Activated T-helper 17 cell treated with anti-CD3 and anti-CD28 coated beads, Interleukin-2, amount 50 U/mL, for 72 hours (primary cell): ENCODE results near the gene STBD1. TPM values are rescaled to one million over a fixed set of nuclear protein-coding genes. Genes with fewer than 3 reads are reported as not detected.
"Not testable (repeated sequence)": the region's sequence is repeated elsewhere in the genome, so short reads cannot be mapped to it uniquely, and the experiment has no call there.

Experiments used
- ATAC-seq: fragments of 150-1000 bp; cut with Tn5 transposase; replicated peaks from 2 replicates; pipeline ENCODE4 v1.10.0; 2021; ENCODE audit warnings: mild to moderate bottlenecking, moderate library complexity
- H3K27ac Mint-ChIP-seq: one replicate; pipeline ENCODE4 v1.8.0; 2022; ENCODE audit warnings: mixed read lengths
- H3K27me3 Mint-ChIP-seq: one replicate; pipeline ENCODE4 v1.8.0; 2022; ENCODE audit warnings: mixed read lengths
- H3K36me3 Mint-ChIP-seq: one replicate; pipeline ENCODE4 v1.8.0; 2022; ENCODE audit warnings: low read depth, mild to moderate bottlenecking, mixed read lengths
- H3K4me1 Mint-ChIP-seq: one replicate; pipeline ENCODE4 v1.8.0; 2022; ENCODE audit warnings: mixed read lengths
- H3K4me3 Mint-ChIP-seq: one replicate; pipeline ENCODE4 v1.8.0; 2022; ENCODE audit warnings: mild to moderate bottlenecking, mixed read lengths
- H3K9me3 Mint-ChIP-seq: one replicate; pipeline ENCODE4 v1.8.0; 2022; ENCODE audit warnings: mixed read lengths
- total RNA-seq, 2 donors: library from RNA; stranded (reverse); gene quantifications; one replicate each; pipeline ENCODE4 v1.2.3, GENCODE V29; 2022

STBD1 gene
- total RNA-seq, 2 donors from 2014 or later: 1.0 to 1.8 TPM

GRCh38 chr4:76325072-76325471 is 18.5 kb downstream of the STBD1 start:
- Mint-ChIP-seq H3K27me3 (peaks cover 12% of the 10 kb centered on the region), H3K9me3 (peaks cover 21% of the 10 kb centered on the region), H3K36me3 (no peaks in the 10 kb centered on the region), H3K27ac (no peak overlapping the region), H3K4me1 (no peaks in the 10 kb centered on the region), H3K4me3 (no peak overlapping the region)
- no peak for ATAC-seq

DNA sequence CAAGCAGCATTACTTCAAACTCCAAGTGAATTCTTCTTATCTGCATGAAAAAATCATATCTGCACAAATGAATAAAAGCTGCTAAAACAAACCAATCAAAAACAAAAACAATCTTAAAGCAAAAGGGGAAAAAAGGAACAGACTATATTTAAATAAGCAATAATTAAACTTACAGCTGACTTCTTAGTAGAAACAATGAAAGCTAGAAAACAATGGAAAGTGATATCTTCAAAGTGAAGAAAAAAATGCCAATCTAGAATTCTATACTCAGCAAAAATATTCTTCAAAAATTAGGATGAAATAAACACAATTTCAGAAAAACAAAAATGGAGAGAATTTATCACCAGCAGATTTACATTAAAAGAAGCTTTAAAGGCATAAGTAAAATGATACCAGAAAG is 20.0 kb downstream of the STBD1 start:
- no peak for ATAC-seq
- H3K27me3 Mint-ChIP-seq: peaks cover 7% of the 10 kb centered on the region
- no peaks in the 10 kb centered on the region for H3K4me1 Mint-ChIP-seq
- peaks cover 15% of the 10 kb centered on the region for H3K9me3 Mint-ChIP-seq
- no peak overlapping the region for H3K4me3 Mint-ChIP-seq
- H3K36me3 Mint-ChIP-seq: no peaks in the 10 kb centered on the region
- no peak overlapping the region for H3K27ac Mint-ChIP-seq

DNA sequence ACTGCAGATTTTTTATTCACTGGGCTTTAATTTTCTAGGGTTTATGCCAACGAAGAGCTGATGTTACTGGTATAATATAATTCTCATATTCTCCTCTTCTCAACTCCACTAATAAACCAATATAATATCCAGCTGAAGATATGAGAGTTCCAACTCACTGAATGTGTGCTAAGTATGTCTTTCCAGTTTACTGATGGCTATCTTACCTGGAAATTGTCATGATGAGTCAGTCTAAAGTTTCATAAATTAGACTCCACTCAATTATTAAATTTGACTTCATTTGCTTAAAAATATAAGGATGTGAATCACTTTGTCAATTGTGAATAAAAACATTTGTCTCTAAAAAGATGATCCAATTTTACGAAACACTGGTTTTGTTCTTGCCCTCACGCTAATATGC is 28.4 kb downstream of the STBD1 start:
- Mint-ChIP-seq H3K9me3 (no peaks in the 10 kb centered on the region), H3K4me1 (no peaks in the 10 kb centered on the region), H3K4me3 (no peak overlapping the region), H3K27me3 (peaks cover 2% of the 10 kb centered on the region), H3K27ac (no peak overlapping the region), H3K36me3 (no peaks in the 10 kb centered on the region)
- ATAC-seq: no peak

GRCh38 chr4:76339364-76339763 is 32.8 kb downstream of the STBD1 start:
- no peaks in the 10 kb centered on the region for H3K36me3 Mint-ChIP-seq

GRCh38 chr4:76341063-76341462 is 34.5 kb downstream of the STBD1 start:
- ATAC-seq: no peak
- Mint-ChIP-seq H3K36me3 (no peaks in the 10 kb centered on the region), H3K4me3 (no peak overlapping the region), H3K27me3 (peaks cover 3% of the 10 kb centered on the region), H3K4me1 (no peaks in the 10 kb centered on the region), H3K9me3 (no peaks in the 10 kb centered on the region), H3K27ac (no peak overlapping the region)

More at GRCh38 chr4:76339364-76339763, 32.8 kb downstream of the STBD1 start:
- Mint-ChIP-seq H3K4me3 (no peak overlapping the region), H3K27ac (no peak overlapping the region), H3K4me1 (no peaks in the 10 kb centered on the region), H3K9me3 (no peaks in the 10 kb centered on the region), H3K27me3 (peaks cover 3% of the 10 kb centered on the region)
- ATAC-seq: no peak

- H3K4me1 Mint-ChIP-seq: no peaks in the 10 kb centered on the region
- H3K4me3 Mint-ChIP-seq: no peak overlapping the region
- no peaks in the 10 kb centered on the region for H3K36me3 Mint-ChIP-seq
- no peaks in the 10 kb centered on the region for H3K9me3 Mint-ChIP-seq
- peaks cover 3% of the 10 kb centered on the region for H3K27me3 Mint-ChIP-seq
- ATAC-seq: no peak
- H3K27ac Mint-ChIP-seq: no peak overlapping the region
Observed at GRCh38 chr4:76342191-76342590, 35.7 kb downstream of the STBD1 start.

DNA sequence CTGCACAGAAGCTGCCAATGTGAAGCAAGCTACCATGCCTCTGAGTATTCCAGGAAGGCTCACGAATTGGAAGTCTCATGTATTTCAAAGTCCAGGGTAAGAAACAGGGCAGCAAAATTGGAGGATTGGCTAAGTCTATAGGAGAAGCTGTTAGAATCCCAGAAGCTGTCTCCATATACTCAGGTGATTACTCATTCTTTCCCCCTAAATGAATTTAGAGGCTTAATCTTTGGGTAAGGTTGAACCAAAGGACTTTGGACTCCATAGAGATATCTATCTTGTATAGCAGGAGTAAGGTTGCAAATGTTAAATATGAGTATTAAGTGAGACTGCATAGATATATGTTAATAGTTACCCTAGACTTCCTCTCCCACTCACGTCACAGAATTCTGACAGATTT is 36.3 kb downstream of the STBD1 start:
- ATAC-seq: no peak
- Mint-ChIP-seq H3K4me1 (no peaks in the 10 kb centered on the region), H3K9me3 (no peaks in the 10 kb centered on the region), H3K4me3 (no peak overlapping the region), H3K27ac (no peak overlapping the region), H3K27me3 (peaks cover 3% of the 10 kb centered on the region), H3K36me3 (no peaks in the 10 kb centered on the region)

DNA sequence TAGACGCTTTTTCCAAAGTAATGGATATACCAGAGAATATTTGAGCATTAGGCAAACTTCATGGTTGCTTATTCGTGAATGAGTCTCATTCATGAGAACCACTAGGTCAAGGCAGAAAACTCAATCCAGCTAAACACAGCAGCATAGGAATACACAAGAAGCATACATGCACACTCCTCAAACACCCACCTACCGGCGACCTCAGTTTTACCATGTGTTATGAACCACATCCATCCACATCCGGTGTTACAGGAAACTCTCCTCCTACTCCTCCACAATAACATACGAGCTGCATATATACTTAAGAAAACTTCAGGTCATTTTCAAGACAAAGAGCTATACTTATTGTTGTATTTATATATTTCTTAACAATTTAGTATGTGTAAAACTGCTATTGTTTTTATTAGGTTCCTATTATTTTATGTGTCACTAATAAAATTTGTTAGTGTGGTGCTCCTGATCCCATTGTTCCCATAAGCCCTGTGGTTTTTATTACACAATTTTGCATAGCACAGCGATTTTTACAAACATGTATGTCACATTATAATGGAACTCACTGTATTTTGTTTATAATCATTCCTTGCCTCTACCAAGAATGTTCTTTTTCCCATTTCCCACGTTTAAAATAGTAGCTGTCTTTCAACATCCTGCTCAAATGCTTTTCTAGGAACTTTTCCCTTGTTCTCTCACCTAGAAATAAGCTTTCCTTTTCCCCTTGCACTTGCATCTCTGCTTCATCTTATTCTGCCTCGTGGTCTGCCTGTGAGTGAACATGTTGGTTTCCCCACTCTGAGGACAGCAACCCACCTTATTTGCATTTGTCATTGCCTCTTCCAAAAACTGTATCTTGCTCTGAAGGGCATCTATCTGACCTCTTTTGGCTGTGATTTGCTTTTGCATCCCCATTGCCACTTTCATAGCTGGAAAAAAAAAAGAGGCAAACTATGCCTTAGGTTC is 48.3 kb downstream of the STBD1 start:
- no peaks in the 10 kb centered on the region for H3K36me3 Mint-ChIP-seq
- H3K27ac Mint-ChIP-seq: no peak overlapping the region
- H3K9me3 Mint-ChIP-seq: peaks cover 14% of the 10 kb centered on the region
- peak overlapping the region; percentile 34 for H3K4me3 Mint-ChIP-seq
- peak; percentile 90 for ATAC-seq
- no peaks in the 10 kb centered on the region for H3K27me3 Mint-ChIP-seq
- H3K4me1 Mint-ChIP-seq: peaks cover 10% of the 10 kb centered on the region

- Mint-ChIP-seq H3K4me1 (peaks cover 10% of the 10 kb centered on the region), H3K4me3 (no peak overlapping the region), H3K36me3 (no peaks in the 10 kb centered on the region), H3K27me3 (no peaks in the 10 kb centered on the region), H3K9me3 (peaks cover 14% of the 10 kb centered on the region), H3K27ac (no peak overlapping the region)
- no peak for ATAC-seq
Observed at GRCh38 chr4:76357981-76358380, 51.4 kb downstream of the STBD1 start.

GRCh38 chr4:76359881-76360466 is 53.4 kb downstream of the STBD1 start:
- not testable (repeated sequence) for H3K27me3 Mint-ChIP-seq, H3K4me1 Mint-ChIP-seq, H3K4me3 Mint-ChIP-seq, H3K36me3 Mint-ChIP-seq, H3K27ac Mint-ChIP-seq, ATAC-seq
- peaks cover 14% of the 10 kb centered on the region for H3K9me3 Mint-ChIP-seq

Other genes starting within 250 kb of the STBD1 start
- 1 to 10 TPM in 1 of 2 donors, under 1 TPM in 1; 0.80 to 1.6 TPM for gene ART3, start 232.0 kb upstream of the STBD1 start, total RNA-seq
- 10 to 100 TPM; 58.1 to 73.7 TPM for gene NUP54, start 158.3 kb upstream of the STBD1 start, total RNA-seq
- gene SCARB2, start 92.9 kb upstream of the STBD1 start, total RNA-seq: 10 to 100 TPM in 1 of 2 donors, 1 to 10 TPM in 1; 3.0 to 15.9 TPM
- gene FAM47E, start 55.0 kb upstream of the STBD1 start, total RNA-seq: not detected
- not detected for gene CCDC158, start 114.4 kb downstream of the STBD1 start, total RNA-seq
- not detected for gene SHROOM3, start 128.5 kb downstream of the STBD1 start, total RNA-seq